Measurements from ENCODE around the gene KRTAP13-1. TPM values are rescaled to one million over a fixed set of nuclear protein-coding genes. Genes with fewer than 3 reads are reported as not detected.

KRTAP13-1 gene
- polyA plus RNA-seq, 1 donor (not counting 4 experiments of a cell fraction or from before 2014, with no cell fraction given) = not detected

- H3K27ac ChIP-seq (ENCODE audit: control insufficient read depth, insufficient read depth, low read length) = no peak overlapping the region
- no peak overlapping the region for H3K9ac ChIP-seq (ENCODE audit: control insufficient read depth, extremely low read depth, insufficient read depth, low read length)
- no peaks in the 10 kb centered on the region for H3K9me1 ChIP-seq (ENCODE audit: control insufficient read depth, extremely low read depth, insufficient read depth, low read length)
- H3K9me3 ChIP-seq (ENCODE audit: control insufficient read depth, low read depth, low read length) = no peaks in the 10 kb centered on the region
- no peaks in the 10 kb centered on the region for H3K27me3 ChIP-seq (ENCODE audit: control insufficient read depth, extremely low read depth, insufficient read depth, low read length)
- no peak overlapping the region for H3K4me2 ChIP-seq (ENCODE audit: control insufficient read depth, extremely low read depth, insufficient read depth, low read depth, low read length)
- FAIRE-seq (no peak), DNase-seq (ENCODE audit: low read depth, low spot score) (no peak)
- H3K79me2 ChIP-seq (ENCODE audit: control insufficient read depth, insufficient read depth, low read length) = no peaks in the 10 kb centered on the region
- no peaks in the 10 kb centered on the region for H3K36me3 ChIP-seq (ENCODE audit: control insufficient read depth in 2 of 2, extremely low read depth in 1 of 2, insufficient read depth in 2 of 2, low read length in 2 of 2)
- no peak overlapping the region for H2AFZ ChIP-seq (ENCODE audit: control insufficient read depth, low read length)
- TF ChIP-seq EZH2 (IDR thresholded peaks at IDR 0.05; ENCODE audit: low read length) (no peak), CTCF (optimal IDR thresholded peaks at IDR 0.05 in 1 of 3, IDR thresholded peaks at IDR 0.05 in 1 of 3, conservative IDR thresholded peaks at IDR 0.05 in 1 of 3; ENCODE audit: extremely low read depth in 1 of 3, insufficient read depth in 2 of 3, low read length in 3 of 3) (peak in 2 of 3 experiments; percentile 24 to 37)
- dilution Hi-C loops (cut with MboI; ENCODE audit: extremely low pct_ligation_motif_present, low sequenced_read_pairs) = no loop called here
- H4K20me1 ChIP-seq (ENCODE audit: control insufficient read depth, extremely low read depth, insufficient read depth, low read length) = no peaks in the 10 kb centered on the region
- no peaks in the 10 kb centered on the region for H3K4me1 ChIP-seq (ENCODE audit: control insufficient read depth, extremely low read depth, insufficient read depth, low read length)
- H3K4me3 ChIP-seq (ENCODE audit: control insufficient read depth in 2 of 3, extremely low read depth in 1 of 3, insufficient read depth in 2 of 3, low read depth in 1 of 3, low read length in 3 of 3) = no peak overlapping the region
Measured at GRCh38 chr21:30444204-30444603, 48.4 kb downstream of the KRTAP13-1 start.

Small RNA genes within 50 kb of the gene (small RNA-seq; reads per million reads assigned to genes)
- gene KRTAP23-1 (ENCODE audit: insufficient read length in 3 of 3, low read depth in 3 of 3, low replicate concordance in 1 of 3) (0 reads per million in 3 experiments), gene MIR4327 (ENCODE audit: insufficient read length in 3 of 3, low read depth in 3 of 3, low replicate concordance in 1 of 3) (0 reads per million in 3 experiments)

Other genes with a start within 250 kb of the KRTAP13-1 start
- gene CLDN17, start 229.2 kb upstream of the KRTAP13-1 start, polyA plus RNA-seq = 0.16 to 0.28 TPM in 2 of 3 replicates, not detected in the other
- gene CLDN8, start 179.9 kb upstream of the KRTAP13-1 start, polyA plus RNA-seq = 0.07 to 0.18 TPM in 2 of 3 replicates, not detected in the other
- not detected in 3 replicates for gene KRTAP24-1, start 113.1 kb upstream of the KRTAP13-1 start, polyA plus RNA-seq
- not detected in 3 replicates for gene KRTAP25-1, start 106.5 kb upstream of the KRTAP13-1 start, polyA plus RNA-seq
- gene KRTAP26-1, start 75.7 kb upstream of the KRTAP13-1 start, polyA plus RNA-seq = not detected in 3 replicates
- not detected in 3 replicates for gene KRTAP27-1, start 58.3 kb upstream of the KRTAP13-1 start, polyA plus RNA-seq
- not detected in 3 replicates for gene KRTAP23-1, start 47.4 kb upstream of the KRTAP13-1 start, polyA plus RNA-seq
- not detected in 3 replicates for gene KRTAP13-2, start 23.8 kb upstream of the KRTAP13-1 start, polyA plus RNA-seq
- gene KRTAP13-3, start 29.9 kb downstream of the KRTAP13-1 start, polyA plus RNA-seq = not detected in 3 replicates
- gene KRTAP13-4, start 34.2 kb downstream of the KRTAP13-1 start, polyA plus RNA-seq = not detected in 3 replicates
- gene KRTAP15-1, start 44.2 kb downstream of the KRTAP13-1 start, polyA plus RNA-seq = not detected in 3 replicates
- 0.44 to 0.72 TPM in 2 of 3 replicates, not detected in the other for gene KRTAP19-1, start 84.3 kb downstream of the KRTAP13-1 start, polyA plus RNA-seq
- gene KRTAP19-2, start 91.4 kb downstream of the KRTAP13-1 start, polyA plus RNA-seq = not detected in 3 replicates
- not detected in 3 replicates for gene KRTAP19-3, start 96.0 kb downstream of the KRTAP13-1 start, polyA plus RNA-seq
- not detected in 3 replicates for gene KRTAP19-4, start 101.1 kb downstream of the KRTAP13-1 start, polyA plus RNA-seq
- not detected in 3 replicates for gene KRTAP19-5, start 106.1 kb downstream of the KRTAP13-1 start, polyA plus RNA-seq
- gene KRTAP19-6, start 145.8 kb downstream of the KRTAP13-1 start, polyA plus RNA-seq = not detected in 3 replicates
- not detected in 3 replicates for gene KRTAP19-7, start 165.3 kb downstream of the KRTAP13-1 start, polyA plus RNA-seq
- not detected in 3 replicates for gene KRTAP22-2, start 194.4 kb downstream of the KRTAP13-1 start, polyA plus RNA-seq
- not detected in 3 replicates for gene KRTAP6-3, start 196.4 kb downstream of the KRTAP13-1 start, polyA plus RNA-seq
- not detected in 3 replicates for gene KRTAP6-2, start 202.9 kb downstream of the KRTAP13-1 start, polyA plus RNA-seq
- gene KRTAP22-1, start 205.1 kb downstream of the KRTAP13-1 start, polyA plus RNA-seq = not detected in 3 replicates
- gene KRTAP6-1, start 217.9 kb downstream of the KRTAP13-1 start, polyA plus RNA-seq = not detected in 3 replicates
- gene KRTAP20-1, start 220.4 kb downstream of the KRTAP13-1 start, polyA plus RNA-seq = not detected in 3 replicates
- gene KRTAP20-4, start 224.6 kb downstream of the KRTAP13-1 start, polyA plus RNA-seq = not detected in 3 replicates
- not detected in 3 replicates for gene KRTAP20-2, start 239.2 kb downstream of the KRTAP13-1 start, polyA plus RNA-seq
- not detected in 3 replicates for gene KRTAP20-3, start 246.8 kb downstream of the KRTAP13-1 start, polyA plus RNA-seq

Measured in keratinocyte (primary cell).